Measurements from ENCODE around the gene TRAPPC3L. TPM values are rescaled to one million over a fixed set of nuclear protein-coding genes. Genes with fewer than 3 reads are reported as not detected.

Gene TRAPPC3L
- total RNA-seq, 1 experiment from 2014 or later: not detected

- H3K27me3 ChIP-seq (ENCODE audit: insufficient read depth, low read length): no peaks in the 10 kb centered on the region
- intact Hi-C loops (cut with micrococcal nuclease): no loop called here
- no peaks in the 10 kb centered on the region for H3K4me1 ChIP-seq (ENCODE audit: control insufficient read depth in 1 of 2, insufficient read depth in 2 of 2, low read length in 2 of 2)
- no peaks in the 10 kb centered on the region for H3K79me2 ChIP-seq (ENCODE audit: insufficient read depth, low read length)
- H4K20me1 ChIP-seq (ENCODE audit: insufficient read depth): no peaks in the 10 kb centered on the region
- no peaks in the 10 kb centered on the region for H3K9me3 ChIP-seq (ENCODE audit: control insufficient read depth in 1 of 2, insufficient read depth in 1 of 2, low read depth in 1 of 2, low read length in 2 of 2)
- no peak overlapping the region for H3K4me3 ChIP-seq (replicated peaks in 1 of 2; ENCODE audit: low read depth in 1 of 2, low read length in 2 of 2)
- DNase-seq (ENCODE audit: low read depth, low spot score) (no peak), ATAC-seq (no peak)
- H3K36me3 ChIP-seq (ENCODE audit: control insufficient read depth in 1 of 2, insufficient read depth in 2 of 2, low read length in 2 of 2): no peaks in the 10 kb centered on the region
- ChIA-PET RAD21 (ENCODE audit: low non-redundant PET in 1 of 2, low total read pairs in 2 of 2, uncharacterized antibody in 2 of 2, unreplicated experiment in 2 of 2) (no interaction called here), CTCF (interaction anchor here (1.3 to 2.1 kb wide), 5 partner anchors 9 to 325 kb away, joined by 4 to 10 read pairs (median 4); no protein-coding TSS in a partner anchor), POLR2A (interaction anchor here (1.2 kb wide), 1 partner anchor 29 kb away, joined by 4 read pairs; the partner anchor contains the start of gene RWDD1)
- H3K4me2 ChIP-seq (ENCODE audit: low read length): no peak overlapping the region
- no peak overlapping the region for H3K27ac ChIP-seq (ENCODE audit: low read depth, low read length)
- H3K9ac ChIP-seq (ENCODE audit: low read length): no peak overlapping the region
- TF ChIP-seq SIN3A (IDR thresholded peaks at IDR 0.05; ENCODE audit: low read depth) (no peak), ZNF274 (IDR thresholded peaks at IDR 0.05; ENCODE audit: low read depth, low read length) (no peak), POLR2A (IDR thresholded peaks at IDR 0.05; ENCODE audit: borderline replicate concordance, extremely low read depth, insufficient read depth, insufficient read length) (no peak), EZH2phosphoT487 (IDR thresholded peaks at IDR 0.05; ENCODE audit: borderline replicate concordance) (no peak), SRF (IDR thresholded peaks at IDR 0.05; ENCODE audit: low read depth) (no peak), CBX3 (IDR thresholded peaks at IDR 0.05; ENCODE audit: low read depth) (no peak), CTCF (IDR thresholded peaks at IDR 0.05 in 2 of 3, conservative IDR thresholded peaks at IDR 0.05 in 1 of 3; ENCODE audit: borderline replicate concordance in 1 of 3, insufficient read depth in 1 of 3, low read depth in 2 of 3, low read length in 2 of 3) (no peak), RAD21 (IDR thresholded peaks at IDR 0.05; ENCODE audit: low read depth) (no peak), TCF7L2 (IDR thresholded peaks at IDR 0.05; ENCODE audit: borderline replicate concordance, extremely low read depth, insufficient read depth, insufficient read length) (no peak), YY1 (IDR thresholded peaks at IDR 0.05; ENCODE audit: extremely low read depth, insufficient replicate concordance, low read depth, low read length) (no peak)
- TF ChIP-seq, protein P1, sequence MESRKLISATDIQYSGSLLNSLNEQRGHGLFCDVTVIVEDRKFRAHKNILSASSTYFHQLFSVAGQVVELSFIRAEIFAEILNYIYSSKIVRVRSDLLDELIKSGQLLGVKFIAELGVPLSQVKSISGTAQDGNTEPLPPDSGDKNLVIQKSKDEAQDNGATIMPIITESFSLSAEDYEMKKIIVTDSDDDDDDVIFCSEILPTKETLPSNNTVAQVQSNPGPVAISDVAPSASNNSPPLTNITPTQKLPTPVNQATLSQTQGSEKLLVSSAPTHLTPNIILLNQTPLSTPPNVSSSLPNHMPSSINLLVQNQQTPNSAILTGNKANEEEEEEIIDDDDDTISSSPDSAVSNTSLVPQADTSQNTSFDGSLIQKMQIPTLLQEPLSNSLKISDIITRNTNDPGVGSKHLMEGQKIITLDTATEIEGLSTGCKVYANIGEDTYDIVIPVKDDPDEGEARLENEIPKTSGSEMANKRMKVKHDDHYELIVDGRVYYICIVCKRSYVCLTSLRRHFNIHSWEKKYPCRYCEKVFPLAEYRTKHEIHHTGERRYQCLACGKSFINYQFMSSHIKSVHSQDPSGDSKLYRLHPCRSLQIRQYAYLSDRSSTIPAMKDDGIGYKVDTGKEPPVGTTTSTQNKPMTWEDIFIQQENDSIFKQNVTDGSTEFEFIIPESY (IDR thresholded peaks at IDR 0.05; ENCODE audit: extremely low read depth, insufficient replicate concordance, low read length): no peak
- BruUV-seq (replicated peaks): no TSS peak
- H2AFZ ChIP-seq (ENCODE audit: low read depth, low read length, poor library complexity, severe bottlenecking): no peak overlapping the region
- no peaks in the 10 kb centered on the region for H3K9me2 ChIP-seq (ENCODE audit: insufficient read depth)
Observed at GRCh38 chr6:116542426-116542825, 3.1 kb downstream of the TRAPPC3L start.

All from HCT116 (cell line).